ENCODE results near the gene ELMOD3. TPM values are rescaled to one million over a fixed set of nuclear protein-coding genes. Genes with fewer than 3 reads are reported as not detected.
A peak's percentile ranks its signal among the peaks of the same experiment; 100 is the strongest.
"Not testable (repeated sequence)": the region's sequence is repeated elsewhere in the genome, so short reads cannot be mapped to it uniquely, and the experiment has no call there.

The ELMOD3 gene
- total RNA-seq, 1 donor from 2014 or later = 12.3 TPM

- DNase-seq = peak; percentile 59
Measured at GRCh38 chr2:85428343-85428881, 73.8 kb downstream of the ELMOD3 start.

GRCh38 chr2:85429213-85429923 is 74.8 kb downstream of the ELMOD3 start:
- DNase-seq = no peak

DNA sequence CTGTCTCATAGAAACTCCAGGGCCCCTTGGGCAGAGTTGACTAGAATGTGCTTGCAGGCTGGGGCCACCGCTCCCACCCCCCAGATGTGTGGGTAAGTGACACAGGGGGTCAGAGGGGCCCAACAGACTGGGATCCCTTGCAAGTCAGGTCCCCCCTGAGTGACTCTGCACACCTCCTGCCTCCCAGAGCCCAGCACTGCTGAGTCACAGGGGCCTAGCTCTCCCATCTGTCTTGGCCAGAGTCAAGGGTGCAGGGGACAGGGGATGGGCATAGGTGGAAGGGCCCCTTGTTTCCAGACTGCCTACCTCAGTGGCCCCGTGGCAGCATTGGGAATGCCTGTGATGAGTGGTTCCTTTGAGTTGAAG is 75.3 kb downstream of the ELMOD3 start:
- DNase-seq = no peak

DNA sequence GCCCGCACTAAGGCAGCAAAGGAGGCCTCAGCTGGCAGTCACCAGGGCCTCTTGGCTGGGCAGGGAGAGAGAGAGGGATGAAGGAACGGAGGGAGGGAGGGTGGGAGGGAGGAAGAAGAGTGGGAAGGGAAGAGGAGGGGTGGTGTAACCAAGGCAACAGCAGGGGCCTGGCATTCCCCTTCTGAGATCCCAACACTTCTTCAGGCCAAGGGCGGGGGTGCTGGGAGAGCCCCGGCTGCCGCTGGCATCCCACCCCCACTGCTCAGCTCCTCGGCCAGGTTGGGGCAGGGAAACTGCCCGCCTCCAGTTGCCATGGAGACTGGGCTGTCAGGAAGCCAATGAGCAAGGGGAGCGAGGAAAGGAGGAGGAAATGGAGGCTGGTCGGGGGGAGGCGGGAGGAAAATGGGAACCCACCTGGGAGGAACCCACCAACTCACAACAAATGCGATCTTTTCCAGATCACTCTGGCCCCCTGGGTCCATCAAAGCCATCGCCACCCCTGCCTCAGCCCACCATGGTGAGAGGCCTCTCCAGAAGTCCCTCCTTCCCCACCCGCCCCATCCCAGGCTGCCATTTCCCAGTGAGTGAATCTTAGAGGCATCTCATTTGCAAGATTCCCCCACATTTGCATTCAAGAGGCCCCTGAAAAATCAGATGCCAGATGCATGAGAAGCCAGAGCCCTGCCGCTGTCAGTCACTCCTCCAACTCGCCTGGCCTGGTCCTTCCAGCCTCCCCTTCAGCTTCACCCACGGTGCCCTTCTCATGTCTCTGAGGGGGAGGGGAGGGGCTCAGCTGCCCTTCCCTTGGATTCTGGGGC is 76.4 kb downstream of the ELMOD3 start:
- no peak for DNase-seq

DNA sequence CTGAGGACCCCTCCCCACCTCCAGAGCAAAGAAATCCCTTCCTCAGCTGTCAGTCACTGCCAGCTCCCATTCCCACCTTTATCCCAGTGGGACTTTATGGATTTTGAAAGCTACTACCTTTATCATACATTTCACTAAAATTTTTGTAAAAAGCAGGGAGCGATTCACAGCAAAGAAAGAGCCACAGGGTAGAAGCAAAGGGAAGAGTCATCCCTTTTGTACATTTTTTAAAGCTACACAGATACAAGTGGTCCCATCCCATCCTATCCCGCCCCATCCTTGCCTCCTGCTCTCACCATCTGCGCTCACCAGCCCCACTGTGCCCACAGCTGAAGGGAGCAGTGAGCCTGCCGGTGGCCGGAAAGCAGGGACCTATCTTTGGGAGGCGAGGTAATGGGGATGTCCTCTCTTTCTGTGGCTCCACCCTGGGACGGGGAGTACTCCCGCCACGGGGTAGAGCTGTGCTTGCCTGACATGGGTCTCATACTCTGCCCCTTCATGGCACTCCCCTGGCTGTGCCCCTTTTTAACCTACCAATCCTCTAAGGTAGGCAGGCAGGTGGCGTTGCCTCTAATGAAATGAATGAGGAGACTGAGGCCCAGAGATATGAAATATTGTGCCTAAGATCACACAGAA is 77.1 kb downstream of the ELMOD3 start:
- DNase-seq = no peak

DNA sequence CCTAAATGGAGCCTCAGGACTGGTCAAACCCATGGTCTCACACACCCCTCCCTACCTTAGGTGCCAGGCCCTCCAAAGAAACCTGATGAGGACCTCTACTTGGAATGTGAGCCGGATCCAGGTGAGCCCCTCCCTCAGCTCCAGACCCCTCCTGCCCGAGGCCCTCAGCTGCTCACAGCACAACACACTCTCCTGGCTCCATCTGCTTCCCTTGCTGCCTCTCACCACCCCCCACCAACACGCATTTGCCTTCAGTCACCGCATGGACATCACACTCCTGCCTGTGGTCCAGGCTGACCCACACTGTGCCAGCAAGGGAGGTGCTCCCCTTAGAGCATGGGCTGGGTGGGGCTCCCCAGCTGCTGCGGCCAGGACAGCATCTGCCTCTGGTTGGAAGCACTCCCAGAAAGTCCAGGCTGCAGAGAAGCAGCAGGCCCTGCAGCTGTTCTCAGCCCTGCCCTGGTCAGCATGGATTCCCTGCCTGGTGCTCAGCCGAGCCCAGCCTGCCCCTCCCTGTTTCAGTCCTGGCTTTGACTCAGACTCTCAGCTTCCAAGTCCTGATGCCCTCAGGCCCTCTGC is 79.0 kb downstream of the ELMOD3 start:
- no peak for DNase-seq

GRCh38 chr2:85434696-85435095 is 80.1 kb downstream of the ELMOD3 start:
- DNase-seq = no peak

DNA sequence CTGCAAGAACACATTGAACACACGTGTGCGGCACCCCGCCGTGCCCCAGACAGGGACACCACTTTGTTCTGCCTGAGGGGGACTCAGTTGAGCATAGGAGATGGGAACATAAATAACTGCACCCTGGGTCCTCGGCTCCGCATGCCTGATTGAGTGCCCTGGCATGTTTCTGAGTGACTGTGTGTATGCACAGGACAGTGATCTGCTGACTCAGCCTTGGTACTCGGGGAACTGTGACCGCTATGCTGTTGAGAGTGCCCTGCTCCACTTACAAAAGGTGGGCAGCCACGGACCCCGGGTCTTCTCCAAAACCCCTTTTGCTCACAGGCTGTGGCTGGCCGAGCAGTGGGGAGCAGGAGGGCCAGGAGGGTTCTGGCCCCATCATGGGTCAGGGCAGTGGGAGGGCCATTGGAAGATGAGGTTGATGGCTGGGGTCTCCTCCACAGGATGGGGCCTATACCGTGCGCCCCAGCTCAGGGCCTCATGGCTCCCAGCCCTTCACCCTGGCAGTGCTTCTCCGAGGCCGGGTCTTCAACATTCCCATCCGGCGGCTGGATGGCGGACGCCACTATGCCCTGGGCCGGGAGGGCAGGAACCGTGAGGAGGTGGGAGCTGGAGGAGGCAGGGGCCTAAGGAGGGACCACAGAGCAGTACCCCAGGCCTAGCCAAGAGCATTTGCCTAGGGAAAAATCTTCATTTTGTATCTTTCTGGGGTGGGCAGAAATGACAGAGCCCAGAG is 80.8 kb downstream of the ELMOD3 start:
- DNase-seq = no peak

- DNase-seq = no peak
Measured at GRCh38 chr2:85435981-85436835, 81.6 kb downstream of the ELMOD3 start.

- DNase-seq = no peak
Measured at GRCh38 chr2:85436836-85437487, 82.4 kb downstream of the ELMOD3 start.

GRCh38 chr2:85437488-85438200 is 83.1 kb downstream of the ELMOD3 start:
- peak; percentile 90 for DNase-seq

DNA sequence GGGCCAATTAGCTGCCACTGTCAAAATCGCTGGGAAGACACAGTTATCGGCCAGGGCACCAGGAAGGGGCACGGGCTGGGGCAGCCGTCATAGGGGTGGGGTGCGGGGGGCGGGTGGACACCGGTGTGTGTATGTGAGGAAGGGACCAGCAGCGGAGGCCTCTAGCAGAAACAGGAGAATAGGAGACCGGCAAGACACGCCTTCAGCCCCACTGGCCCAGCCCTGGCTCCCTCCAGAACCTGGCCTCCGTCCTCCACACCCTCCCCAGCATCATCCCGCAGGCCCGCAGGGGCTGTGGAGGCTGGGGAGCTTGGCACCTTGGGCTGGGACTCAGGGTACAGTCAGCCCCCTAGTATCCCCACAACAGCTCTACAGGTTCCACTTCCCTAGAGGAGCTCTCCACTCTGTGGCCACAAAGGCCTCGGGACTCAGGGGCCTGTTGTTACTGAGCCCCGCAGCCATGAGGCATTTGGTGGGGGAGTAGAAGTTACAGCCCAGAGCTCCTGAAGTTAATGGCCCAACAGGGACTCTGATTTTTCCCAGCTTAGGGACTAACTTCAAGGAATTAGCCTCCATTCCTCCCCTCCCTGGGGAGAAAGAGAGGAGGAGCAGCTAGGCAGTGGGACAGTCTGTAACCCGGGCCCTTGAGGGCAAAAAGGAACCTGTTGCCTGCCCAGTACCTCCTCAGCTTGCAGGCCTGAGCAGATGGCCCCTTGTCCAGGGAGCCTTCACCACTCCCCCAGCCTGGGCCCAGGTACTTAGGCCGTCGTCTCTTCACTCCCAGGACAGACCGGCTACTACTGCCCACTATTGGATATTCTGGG is 83.8 kb downstream of the ELMOD3 start:
- DNase-seq = no peak

DNA sequence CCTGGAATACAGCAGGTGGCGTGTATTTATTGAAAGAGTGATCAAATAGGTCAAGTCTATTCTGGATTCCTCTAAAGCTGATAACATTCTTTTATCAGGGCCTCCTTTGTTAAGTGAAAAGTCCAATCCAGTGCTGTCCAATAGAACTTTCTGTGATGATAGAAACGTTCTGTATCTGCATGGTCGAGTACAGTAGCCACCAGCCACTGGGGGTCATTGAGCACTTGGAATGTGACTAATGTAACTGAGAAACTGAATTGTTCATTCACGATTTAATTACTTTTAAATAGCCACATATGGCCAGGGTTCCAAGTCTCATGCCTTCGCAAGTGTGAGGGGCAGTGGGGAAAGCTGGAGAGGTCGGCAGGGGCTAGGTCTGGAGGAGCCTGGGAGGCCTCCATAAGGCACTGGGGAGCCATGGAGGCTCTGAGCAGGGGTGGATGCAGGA is 84.5 kb downstream of the ELMOD3 start:
- no peak for DNase-seq

DNA sequence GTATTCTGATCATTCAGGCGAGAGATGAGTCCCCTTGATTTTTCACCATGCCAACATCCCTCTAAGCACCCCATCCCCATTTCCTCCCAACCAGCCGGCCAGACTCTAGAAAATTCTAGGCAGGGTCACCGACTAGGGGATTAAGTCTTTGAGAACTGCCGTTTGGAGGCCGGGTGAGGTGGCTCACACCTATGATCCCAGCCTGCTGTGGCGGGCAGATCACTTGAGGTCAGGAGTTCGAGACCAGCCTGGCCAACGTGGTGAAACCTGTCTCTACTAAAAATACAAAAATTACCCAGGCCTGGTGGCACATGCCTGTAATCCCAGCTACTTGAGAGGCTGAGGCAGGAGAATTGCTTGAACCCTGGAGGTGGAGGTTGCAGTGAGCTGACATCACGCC is 85.0 kb downstream of the ELMOD3 start:
- not testable (repeated sequence) for DNase-seq

DNA sequence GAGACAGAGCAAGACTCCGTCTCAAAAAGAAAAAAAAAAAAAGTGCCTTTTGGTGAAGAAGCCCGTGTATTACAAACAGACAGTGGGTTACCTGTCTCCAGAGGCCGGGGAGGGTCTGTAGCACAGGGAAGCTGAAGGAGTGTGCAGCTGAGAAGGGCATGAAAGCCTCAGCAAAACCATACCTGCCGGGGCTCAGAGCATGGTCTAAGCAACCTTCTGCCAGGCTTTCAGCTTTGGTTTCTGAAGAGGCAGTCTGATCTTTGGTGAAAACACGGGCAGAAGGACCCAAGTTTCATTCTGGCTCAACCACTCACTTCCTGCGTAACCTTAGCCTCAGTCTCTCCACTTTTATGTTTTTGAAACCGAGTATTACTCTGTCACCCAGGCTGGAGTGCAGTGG is 85.4 kb downstream of the ELMOD3 start:
- DNase-seq = no peak

DNA sequence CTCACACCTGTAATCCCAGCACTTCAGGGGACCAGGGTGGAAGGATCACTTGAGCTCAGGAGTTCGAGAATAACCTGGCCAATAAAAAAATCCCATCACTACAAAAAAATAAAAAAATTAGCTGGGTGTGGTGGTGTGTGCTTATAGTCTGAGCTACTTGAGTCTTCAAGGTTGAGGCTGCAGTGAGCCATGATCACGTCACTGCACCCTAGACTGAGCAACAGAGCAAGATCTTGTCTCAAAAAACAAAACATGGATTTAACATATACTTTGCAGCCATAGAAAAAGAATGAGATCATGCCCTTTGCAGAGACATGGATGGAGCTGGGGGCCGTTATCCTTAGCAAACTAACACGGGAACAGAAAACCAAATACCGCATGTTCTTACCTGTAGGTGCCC is 86.2 kb downstream of the ELMOD3 start:
- DNase-seq = no peak
